Fibroblast of lung (primary cell): ENCODE data around the gene HPS5.

ENCODE experiments used
- EZH2 ChIP-seq: IDR thresholded peaks from 2 replicates; pipeline ENCODE4 v1.5.1; 2012; ENCODE audit warnings: low read length, control low read depth, mild to moderate bottlenecking; ENCODE audit errors: missing control alignments
- TF ChIP-seq, protein P1 (sequence below), 2 donors: IDR thresholded peaks in 1 of 2; conservative IDR thresholded peaks in 1 of 2; 1 replicate in 1 of 2; 2 replicates in 1 of 2; pipeline ENCODE4 v1.5.1; 2011 to 2012; ENCODE audit warnings: low read length in 2 of 2, control low read depth in 1 of 2, inconsistent platforms in 1 of 2, low read depth in 1 of 2, mild to moderate bottlenecking in 1 of 2

DNA sequence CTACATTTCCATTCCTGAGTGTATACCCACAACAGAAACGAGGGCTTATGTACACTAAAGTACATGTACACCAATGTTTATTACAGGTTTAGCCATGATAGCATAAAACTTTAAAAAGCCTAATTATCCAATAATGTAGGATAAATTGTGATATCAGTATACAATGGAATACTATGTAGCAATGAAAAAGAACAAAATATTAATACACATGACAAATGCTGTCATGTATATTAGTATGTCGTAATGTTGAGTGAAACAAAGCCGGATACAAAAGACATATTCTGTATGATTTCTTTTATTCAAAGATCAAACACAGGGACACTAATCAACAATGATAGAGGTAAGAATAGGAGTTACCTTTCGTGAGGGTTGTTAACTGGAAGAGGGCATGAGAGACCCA is 88.0 kb downstream of the HPS5 start:
- no peak for TF ChIP-seq EZH2
- TF ChIP-seq, protein P1, sequence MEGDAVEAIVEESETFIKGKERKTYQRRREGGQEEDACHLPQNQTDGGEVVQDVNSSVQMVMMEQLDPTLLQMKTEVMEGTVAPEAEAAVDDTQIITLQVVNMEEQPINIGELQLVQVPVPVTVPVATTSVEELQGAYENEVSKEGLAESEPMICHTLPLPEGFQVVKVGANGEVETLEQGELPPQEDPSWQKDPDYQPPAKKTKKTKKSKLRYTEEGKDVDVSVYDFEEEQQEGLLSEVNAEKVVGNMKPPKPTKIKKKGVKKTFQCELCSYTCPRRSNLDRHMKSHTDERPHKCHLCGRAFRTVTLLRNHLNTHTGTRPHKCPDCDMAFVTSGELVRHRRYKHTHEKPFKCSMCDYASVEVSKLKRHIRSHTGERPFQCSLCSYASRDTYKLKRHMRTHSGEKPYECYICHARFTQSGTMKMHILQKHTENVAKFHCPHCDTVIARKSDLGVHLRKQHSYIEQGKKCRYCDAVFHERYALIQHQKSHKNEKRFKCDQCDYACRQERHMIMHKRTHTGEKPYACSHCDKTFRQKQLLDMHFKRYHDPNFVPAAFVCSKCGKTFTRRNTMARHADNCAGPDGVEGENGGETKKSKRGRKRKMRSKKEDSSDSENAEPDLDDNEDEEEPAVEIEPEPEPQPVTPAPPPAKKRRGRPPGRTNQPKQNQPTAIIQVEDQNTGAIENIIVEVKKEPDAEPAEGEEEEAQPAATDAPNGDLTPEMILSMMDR (conservative IDR thresholded peaks at IDR 0.05 in 1 of 2, IDR thresholded peaks at IDR 0.05 in 1 of 2; ENCODE audit: low read depth in 1 of 2, low read length in 2 of 2), result no peak
